Stimulated activated CD4-positive, alpha-beta T cell treated with anti-CD3 and anti-CD28 coated beads, Interleukin-15, amount 100 ng/mL, for 48 hours (primary cell): ENCODE measurements around the gene PADI3.

Experiments
- DNase-seq, 2 donors: peaks; one replicate each; pipeline ENCODE4 v3.0.0-alpha.2; 2020; ENCODE audit warnings: low read depth in 2 of 2

The PADI3 gene

GRCh38 chr1:17333081-17333480 lies 84.2 kb downstream of the PADI3 start:
- no peak for DNase-seq
